CD4-positive, CD25-positive, alpha-beta regulatory T cell (primary cell): Measurements from ENCODE around the gene SBNO2. TPM values are rescaled to one million over a fixed set of nuclear protein-coding genes. Genes with fewer than 3 reads are reported as not detected.

Experiments used
- ATAC-seq, 2 donors: fragments of 150-1000 bp; cut with Tn5 transposase; one replicate each; pipeline ENCODE4 v1.10.0; 2021; ENCODE audit warnings: low read depth in 2 of 2, moderate number of reproducible peaks in 2 of 2, moderate library complexity in 1 of 2
- DNase-seq, 3 donors: peaks; one replicate each; pipeline versions ENCODE4 v3.0.0 to v3.0.0-alpha.2; 2012 to 2022; ENCODE audit warnings: mixed read lengths in 1 of 3
- H3K27ac ChIP-seq: one replicate; pipeline ENCODE4 v1.7.0; 2013; ENCODE audit warnings: mild to moderate bottlenecking, low read length; ENCODE audit not compliant: insufficient read depth, poor library complexity, severe bottlenecking
- H3K27me3 ChIP-seq: one replicate; pipeline ENCODE4 v1.7.0; 2013; ENCODE audit warnings: low read length; ENCODE audit not compliant: control insufficient read depth, insufficient read depth
- H3K36me3 ChIP-seq: one replicate; pipeline ENCODE4 v1.7.0; 2013; ENCODE audit warnings: mild to moderate bottlenecking, low read length, moderate library complexity; ENCODE audit not compliant: control insufficient read depth, insufficient read depth
- H3K4me1 ChIP-seq: 2 replicates; pipeline ENCODE4 v1.7.0; 2013; ENCODE audit warnings: mild to moderate bottlenecking, low read length; ENCODE audit not compliant: insufficient read depth, control insufficient read depth, poor library complexity, severe bottlenecking
- H3K4me3 ChIP-seq: one replicate; pipeline ENCODE4 v1.7.0; 2013; ENCODE audit warnings: low read depth, mild to moderate bottlenecking, low read length, moderate library complexity
- H3K9me3 ChIP-seq, 2 experiments: 1 replicate in 1 of 2; 2 replicates in 1 of 2; pipeline ENCODE4 v1.7.0; 2013; ENCODE audit warnings: low read length in 2 of 2, mild to moderate bottlenecking in 1 of 2, moderate library complexity in 1 of 2; ENCODE audit not compliant: control insufficient read depth in 2 of 2
- H3K27ac Mint-ChIP-seq, 3 donors: one replicate each; pipeline ENCODE4 v1.8.0; 2020 to 2022; ENCODE audit warnings: mild to moderate bottlenecking in 3 of 3, mixed read lengths in 3 of 3, moderate library complexity in 2 of 3
- H3K27me3 Mint-ChIP-seq: one replicate; pipeline ENCODE4 v1.8.0; 2022; ENCODE audit warnings: mild to moderate bottlenecking, mixed read lengths
- H3K36me3 Mint-ChIP-seq: one replicate; pipeline ENCODE4 v1.8.0; 2020; ENCODE audit warnings: mixed read lengths
- H3K4me1 Mint-ChIP-seq, 4 donors: one replicate each; pipeline ENCODE4 v1.8.0; 2020 to 2022; ENCODE audit warnings: mixed read lengths in 4 of 4, mild to moderate bottlenecking in 1 of 4
- H3K4me3 Mint-ChIP-seq, 4 donors: one replicate each; pipeline ENCODE4 v1.8.0; 2020 to 2022; ENCODE audit warnings: mild to moderate bottlenecking in 4 of 4, mixed read lengths in 4 of 4, moderate library complexity in 3 of 4
- H3K9me3 Mint-ChIP-seq, 7 donors: one replicate each; pipeline ENCODE4 v1.8.0; 2020 to 2022; ENCODE audit warnings: mixed read lengths in 7 of 7, mild to moderate bottlenecking in 3 of 7, moderate library complexity in 2 of 7
- polyA plus RNA-seq, 4 donors: library from polyadenylated mRNA; unstranded; fragments of 300-500 nt; fragmentation: Illumina TruSeq; gene quantifications; one replicate each; pipeline ENCODE4 v1.2.3, GENCODE V29; 2021
- total RNA-seq: library from RNA; stranded (reverse); gene quantifications from one replicate; pipeline ENCODE4 v1.2.3, GENCODE V29; 2022

SBNO2 gene
- total and polyA plus RNA-seq, 5 donors from 2014 or later: 2.0 to 139 (median 2.7) TPM

- Histone ChIP-seq H3K36me3 (peaks cover 3% of the 10 kb centered on the region), H3K27me3 (no peaks in the 10 kb centered on the region), H3K4me3 (no peak overlapping the region), H3K4me1 (peaks cover 45% of the 10 kb centered on the region), H3K27ac (peak overlapping the region; percentile 98), H3K9me3 (no peaks in the 10 kb centered on the region)
- no peak for DNase-seq
- peaks cover 0 to 3% (median 0%) of the 10 kb centered on the region in 7 donors for H3K9me3 Mint-ChIP-seq
- ATAC-seq: no peak
- H3K27me3 Mint-ChIP-seq: no peaks in the 10 kb centered on the region
- H3K4me1 Mint-ChIP-seq: peaks cover 0 to 50% (median 12%) of the 10 kb centered on the region in 4 donors
- no peaks in the 10 kb centered on the region for H3K36me3 Mint-ChIP-seq
- H3K4me3 Mint-ChIP-seq: peak overlapping the region; percentile 74 to 92 (median 85)
- peak overlapping the region; percentile 66 to 93 (median 90) for H3K27ac Mint-ChIP-seq
Observed at GRCh38 chr19:1103132-1103707, 70.8 kb downstream of the SBNO2 start.

- Histone ChIP-seq H3K36me3 (peaks cover 3% of the 10 kb centered on the region), H3K27ac (peak overlapping the region; percentile 98), H3K4me1 (peaks cover 45% of the 10 kb centered on the region), H3K9me3 (no peaks in the 10 kb centered on the region), H3K27me3 (no peaks in the 10 kb centered on the region), H3K4me3 (no peak overlapping the region)
- peak overlapping the region; percentile 79 to 93 (median 90) for H3K27ac Mint-ChIP-seq
- no peak for ATAC-seq
- peak overlapping the region; percentile 59 to 92 (median 78) for H3K4me3 Mint-ChIP-seq
- H3K9me3 Mint-ChIP-seq: peaks cover 0 to 4% (median 0%) of the 10 kb centered on the region in 7 donors
- DNase-seq: peak in 1 of 3 donors; percentile 49
- H3K36me3 Mint-ChIP-seq: no peaks in the 10 kb centered on the region
- peaks cover 0 to 54% (median 12%) of the 10 kb centered on the region in 4 donors for H3K4me1 Mint-ChIP-seq
- no peaks in the 10 kb centered on the region for H3K27me3 Mint-ChIP-seq
Observed at GRCh38 chr19:1102407-1103131, 71.5 kb downstream of the SBNO2 start.

- Mint-ChIP-seq H3K36me3 (no peaks in the 10 kb centered on the region), H3K4me3 (peak overlapping the region in 1 of 4 donors; percentile 65), H3K27me3 (no peaks in the 10 kb centered on the region), H3K4me1 (peaks cover 0 to 51% (median 13%) of the 10 kb centered on the region in 4 donors), H3K27ac (peak overlapping the region in 2 of 3 donors; percentile 55 to 79), H3K9me3 (peaks cover 0 to 4% (median 0%) of the 10 kb centered on the region in 7 donors)
- Histone ChIP-seq H3K9me3 (no peaks in the 10 kb centered on the region), H3K4me1 (peaks cover 48% of the 10 kb centered on the region), H3K27ac (peak overlapping the region; percentile 15), H3K27me3 (no peaks in the 10 kb centered on the region), H3K36me3 (no peaks in the 10 kb centered on the region), H3K4me3 (no peak overlapping the region)
- DNase-seq: no peak
- ATAC-seq: no peak
Observed at GRCh38 chr19:1101337-1101698, 72.8 kb downstream of the SBNO2 start.

GRCh38 chr19:1098177-1099051 lies 75.7 kb downstream of the SBNO2 start:
- DNase-seq (no peak), ATAC-seq (no peak)
- no peaks in the 10 kb centered on the region for H3K27me3 ChIP-seq
- H3K36me3 ChIP-seq: no peaks in the 10 kb centered on the region
- peak overlapping the region in 1 of 4 donors; percentile 16 for H3K4me3 Mint-ChIP-seq
- peaks cover 0 to 4% (median 0%) of the 10 kb centered on the region in 7 donors for H3K9me3 Mint-ChIP-seq
- H3K4me1 ChIP-seq: peaks cover 59% of the 10 kb centered on the region
- peaks cover 4 to 66% (median 22%) of the 10 kb centered on the region in 4 donors for H3K4me1 Mint-ChIP-seq
- peaks cover 6% of the 10 kb centered on the region for H3K27me3 Mint-ChIP-seq
- no peak overlapping the region for H3K4me3 ChIP-seq
- no peak overlapping the region for H3K27ac Mint-ChIP-seq
- H3K9me3 ChIP-seq: no peaks in the 10 kb centered on the region
- no peaks in the 10 kb centered on the region for H3K36me3 Mint-ChIP-seq
- no peak overlapping the region for H3K27ac ChIP-seq

GRCh38 chr19:1097810-1098176 lies 76.3 kb downstream of the SBNO2 start:
- Histone ChIP-seq H3K36me3 (no peaks in the 10 kb centered on the region), H3K9me3 (no peaks in the 10 kb centered on the region), H3K4me3 (no peak overlapping the region), H3K4me1 (peaks cover 58% of the 10 kb centered on the region), H3K27me3 (no peaks in the 10 kb centered on the region), H3K27ac (no peak overlapping the region)
- Mint-ChIP-seq H3K27ac (no peak overlapping the region), H3K9me3 (peaks cover 0 to 4% (median 0%) of the 10 kb centered on the region in 7 donors), H3K4me3 (no peak overlapping the region), H3K36me3 (no peaks in the 10 kb centered on the region), H3K27me3 (peaks cover 6% of the 10 kb centered on the region), H3K4me1 (peaks cover 4 to 63% (median 22%) of the 10 kb centered on the region in 4 donors)
- ATAC-seq (no peak), DNase-seq (no peak)

- H3K27ac Mint-ChIP-seq: peak within 1 kb of the TSS; percentile 86 to 94 (median 93)
- ATAC-seq (peak; percentile 98), DNase-seq (peak; percentile 96 to 98 (median 98))
- no peaks in the 10 kb centered on the region for H3K9me3 ChIP-seq
- peaks cover 44% of the 10 kb centered on the region for H3K4me1 ChIP-seq
- H3K4me1 Mint-ChIP-seq: peaks cover 4 to 53% (median 18%) of the 10 kb centered on the region in 4 donors
- H3K36me3 ChIP-seq: no peaks in the 10 kb centered on the region
- peak within 1 kb of the TSS; percentile 64 for H3K4me3 ChIP-seq
- H3K27me3 ChIP-seq: no peaks in the 10 kb centered on the region
- H3K4me3 Mint-ChIP-seq: peak within 1 kb of the TSS; percentile 89 to 96 (median 91)
- peaks cover 0 to 3% (median 0%) of the 10 kb centered on the region in 7 donors for H3K9me3 Mint-ChIP-seq
- H3K27ac ChIP-seq: peak within 1 kb of the TSS; percentile 84
- no peaks in the 10 kb centered on the region for H3K36me3 Mint-ChIP-seq
- peaks cover 6% of the 10 kb centered on the region for H3K27me3 Mint-ChIP-seq
Observed at GRCh38 chr19:1094978-1095701, 78.9 kb downstream of the SBNO2 start, which contains the start of gene POLR2E. POLR2E (minus strand) TSS chr19:1095375; CDS start chr19:1095315, 60 bp downstream.

GRCh38 chr19:1094655-1094977 lies 79.5 kb downstream of the SBNO2 start:
- H3K36me3 Mint-ChIP-seq: no peaks in the 10 kb centered on the region
- peaks cover 6% of the 10 kb centered on the region for H3K27me3 Mint-ChIP-seq
- peaks cover 4 to 49% (median 18%) of the 10 kb centered on the region in 4 donors for H3K4me1 Mint-ChIP-seq

More at GRCh38 chr19:1094655-1094977, 79.5 kb downstream of the SBNO2 start:
- DNase-seq (no peak), ATAC-seq (no peak)
- H3K4me3 ChIP-seq: peak overlapping the region; percentile 64
- no peaks in the 10 kb centered on the region for H3K9me3 ChIP-seq
- H3K27ac ChIP-seq: peak overlapping the region; percentile 84
- peaks cover 0 to 3% (median 0%) of the 10 kb centered on the region in 7 donors for H3K9me3 Mint-ChIP-seq
- H3K36me3 ChIP-seq: no peaks in the 10 kb centered on the region
- H3K4me1 ChIP-seq: peaks cover 47% of the 10 kb centered on the region
- peak overlapping the region; percentile 76 to 86 (median 83) for H3K27ac Mint-ChIP-seq
- no peaks in the 10 kb centered on the region for H3K27me3 ChIP-seq
- peak overlapping the region; percentile 89 to 96 (median 91) for H3K4me3 Mint-ChIP-seq
